Thymus (tissue), 11 donors: Measurements from ENCODE around the gene SS18. TPM values are rescaled to one million over a fixed set of nuclear protein-coding genes. Genes with fewer than 3 reads are reported as not detected.

Experiments used
- DNase-seq, 9 donors: peaks; one replicate each; pipeline ENCODE4 v3.0.0-alpha.2; 2013; ENCODE audit warnings: low spot score in 9 of 9, low read depth in 6 of 9, missing footprints in 1 of 9
- H3K27ac ChIP-seq, 2 donors: one replicate each; pipeline ENCODE4 v1.5.1; 2013; ENCODE audit warnings: control low read depth in 1 of 2, low read depth in 1 of 2, low read length in 1 of 2, mild to moderate bottlenecking in 1 of 2, moderate library complexity in 1 of 2
- H3K27me3 ChIP-seq, 2 donors: one replicate each; pipeline ENCODE4 v1.5.1; 2013; ENCODE audit warnings: low read length in 1 of 2; ENCODE audit not compliant: control insufficient read depth in 2 of 2, insufficient read depth in 1 of 2
- H3K36me3 ChIP-seq, 2 donors: one replicate each; pipeline ENCODE4 v1.5.1; 2013; ENCODE audit warnings: low read length in 1 of 2, mild to moderate bottlenecking in 1 of 2, moderate library complexity in 1 of 2; ENCODE audit not compliant: control insufficient read depth in 2 of 2, insufficient read depth in 2 of 2
- H3K4me1 ChIP-seq, 2 donors: one replicate each; pipeline ENCODE4 v1.5.1; 2013; ENCODE audit warnings: low read length in 2 of 2; ENCODE audit not compliant: control insufficient read depth in 2 of 2, insufficient read depth in 2 of 2
- H3K4me3 ChIP-seq, 2 donors: one replicate each; pipeline ENCODE4 v1.5.1; 2013; ENCODE audit warnings: low read length in 2 of 2, control low read depth in 1 of 2, mild to moderate bottlenecking in 1 of 2
- H3K9me3 ChIP-seq, 2 donors: one replicate each; pipeline ENCODE4 v1.5.1; 2013; ENCODE audit warnings: low read length in 1 of 2, mild to moderate bottlenecking in 1 of 2; ENCODE audit not compliant: control insufficient read depth in 2 of 2, insufficient read depth in 1 of 2
- WGBS: extraction: QIAGEN DNeasy Blood & Tissue Kit; methylation state at CpG from one replicate; pipeline ENCODE4 v1.1.7; 2013; 5-methylcytosine and 5-hydroxymethylcytosine counted together
- polyA plus RNA-seq: library from polyadenylated mRNA; stranded (reverse); fragments of 200-250 nt; gene quantifications from one replicate; pipeline ENCODE4 v1.2.3, GENCODE V29; 2013
- total RNA-seq: library from RNA; stranded (reverse); fragments of 120-200 nt; gene quantifications from one replicate; pipeline ENCODE4 v1.2.4, GENCODE V29; 2013
- donor health status: healthy.

The SS18 gene
- total and polyA plus RNA-seq, 2 donors = 49.3 to 51.2 TPM

DNA sequence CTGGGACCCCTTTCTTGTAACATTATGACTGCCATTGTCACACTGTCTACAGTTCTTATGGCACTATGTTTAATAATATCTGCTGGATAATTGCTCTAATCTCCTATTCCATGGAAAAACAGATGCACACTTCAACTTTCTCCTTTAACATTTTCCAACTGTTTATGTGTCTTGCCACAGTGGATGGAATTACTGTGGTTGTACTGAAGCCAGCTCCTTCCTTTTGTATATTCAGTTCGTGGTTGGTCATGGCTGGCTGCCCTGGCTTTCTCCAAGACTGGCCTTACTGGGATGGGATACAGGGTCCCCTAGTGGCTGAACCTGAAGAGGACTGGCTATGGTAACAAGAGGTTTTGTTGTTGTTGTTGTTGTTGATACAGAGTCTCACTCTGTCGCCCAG is 113.9 kb downstream of the SS18 start:
- Histone ChIP-seq H3K4me1 (no peaks in the 10 kb centered on the region), H3K27me3 (no peaks in the 10 kb centered on the region), H3K9me3 (no peaks in the 10 kb centered on the region), H3K36me3 (no peaks in the 10 kb centered on the region), H3K27ac (no peak overlapping the region), H3K4me3 (no peak overlapping the region)
- 93% methylated on average over 2 of the region's 2 CpGs for WGBS
- DNase-seq = no peak

DNA sequence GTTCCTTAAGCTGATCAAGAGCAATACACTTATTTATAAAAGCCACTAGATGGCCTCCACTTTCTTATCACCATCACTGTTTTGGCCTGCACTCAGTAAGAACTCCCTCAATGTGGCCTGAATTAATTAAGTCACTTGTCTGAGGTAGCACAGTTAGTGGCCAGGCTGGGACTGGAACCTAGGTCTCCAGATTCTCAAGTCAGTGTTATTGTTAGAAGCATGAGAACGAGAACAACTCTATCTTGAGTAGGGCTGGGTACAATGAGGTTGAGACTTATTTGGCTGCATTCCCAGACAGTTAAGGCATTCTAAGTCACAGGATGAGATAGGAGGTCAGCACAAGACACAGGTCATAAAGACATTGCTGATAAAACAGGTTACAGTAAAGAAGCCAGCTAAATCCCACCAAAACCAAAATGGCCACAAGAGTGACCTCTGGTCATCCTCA is 115.8 kb downstream of the SS18 start:
- Histone ChIP-seq H3K4me3 (no peak overlapping the region), H3K27me3 (no peaks in the 10 kb centered on the region), H3K36me3 (no peaks in the 10 kb centered on the region), H3K9me3 (no peaks in the 10 kb centered on the region), H3K4me1 (no peaks in the 10 kb centered on the region), H3K27ac (no peak overlapping the region)
- DNase-seq = no peak
- 97% methylated on average over 1 of the region's 1 CpG for WGBS

Other genes with a start within 250 kb of the SS18 start
- 0.66 TPM for gene PSMA8, start 43.3 kb upstream of the SS18 start, total RNA-seq
- 0.84 TPM for gene PSMA8, start 43.3 kb upstream of the SS18 start, polyA plus RNA-seq
- gene TAF4B, start 135.8 kb upstream of the SS18 start, total RNA-seq = 7.5 TPM
- 6.8 TPM for gene TAF4B, start 135.8 kb upstream of the SS18 start, polyA plus RNA-seq